Immature natural killer cell (primary cell): Measurements from ENCODE around the gene RAPH1. TPM values are rescaled to one million over a fixed set of nuclear protein-coding genes. Genes with fewer than 3 reads are reported as not detected.
"Not testable (repeated sequence)": the region's sequence is repeated elsewhere in the genome, so short reads cannot be mapped to it uniquely, and the experiment has no call there.

Source experiments
- DNase-seq, 3 donors: peaks; one replicate each; pipeline ENCODE4 v3.0.0; 2022; ENCODE audit warnings: mixed read lengths in 1 of 3
- H3K27ac Mint-ChIP-seq, 6 donors: one replicate each; pipeline ENCODE4 v1.8.0; 2020; ENCODE audit warnings: mixed read lengths in 6 of 6, mild to moderate bottlenecking in 5 of 6, inconsistent platforms in 4 of 6, moderate library complexity in 3 of 6
- H3K27me3 Mint-ChIP-seq, 3 donors: one replicate each; pipeline ENCODE4 v1.8.0; 2020 to 2021; ENCODE audit warnings: low read depth in 3 of 3, mild to moderate bottlenecking in 3 of 3, mixed read lengths in 3 of 3, moderate library complexity in 3 of 3, inconsistent platforms in 1 of 3
- H3K36me3 Mint-ChIP-seq, 3 donors: one replicate each; pipeline ENCODE4 v1.8.0; 2020; ENCODE audit warnings: mixed read lengths in 3 of 3, inconsistent platforms in 2 of 3, mild to moderate bottlenecking in 2 of 3
- H3K4me1 Mint-ChIP-seq, 2 donors: one replicate each; pipeline ENCODE4 v1.8.0; 2020; ENCODE audit warnings: inconsistent platforms in 2 of 2, mild to moderate bottlenecking in 2 of 2, mixed read lengths in 2 of 2, moderate library complexity in 1 of 2
- H3K4me3 Mint-ChIP-seq, 5 donors: one replicate each; pipeline ENCODE4 v1.8.0; 2020; ENCODE audit warnings: mild to moderate bottlenecking in 5 of 5, mixed read lengths in 5 of 5, inconsistent platforms in 3 of 5, moderate library complexity in 3 of 5
- H3K9me3 Mint-ChIP-seq, 6 donors: one replicate each; pipeline ENCODE4 v1.8.0; 2020; ENCODE audit warnings: mild to moderate bottlenecking in 6 of 6, mixed read lengths in 6 of 6, inconsistent platforms in 4 of 6, moderate library complexity in 3 of 6
- polyA plus RNA-seq, 3 donors: library from polyadenylated mRNA; unstranded; fragments of 300-500 nt; fragmentation: Illumina TruSeq; gene quantifications; one replicate each; pipeline ENCODE4 v1.2.3, GENCODE V29; 2021

Gene RAPH1
- polyA plus RNA-seq, 3 donors from 2014 or later: not detected

- Mint-ChIP-seq H3K36me3 (no peaks in the 10 kb centered on the region), H3K4me3 (peak overlapping the region; percentile 52 to 76 (median 69)), H3K27me3 (peaks cover 21 to 44% (median 33%) of the 10 kb centered on the region in 3 donors), H3K27ac (no peak overlapping the region), H3K4me1 (peaks cover 22 to 28% of the 10 kb centered on the region in 2 donors), H3K9me3 (peaks cover 0 to 5% (median 1%) of the 10 kb centered on the region in 6 donors)
- peak; percentile 19 to 24 (median 20) for DNase-seq
Measured at GRCh38 chr2:203534621-203535077, 452 bp downstream of the RAPH1 start.

DNA sequence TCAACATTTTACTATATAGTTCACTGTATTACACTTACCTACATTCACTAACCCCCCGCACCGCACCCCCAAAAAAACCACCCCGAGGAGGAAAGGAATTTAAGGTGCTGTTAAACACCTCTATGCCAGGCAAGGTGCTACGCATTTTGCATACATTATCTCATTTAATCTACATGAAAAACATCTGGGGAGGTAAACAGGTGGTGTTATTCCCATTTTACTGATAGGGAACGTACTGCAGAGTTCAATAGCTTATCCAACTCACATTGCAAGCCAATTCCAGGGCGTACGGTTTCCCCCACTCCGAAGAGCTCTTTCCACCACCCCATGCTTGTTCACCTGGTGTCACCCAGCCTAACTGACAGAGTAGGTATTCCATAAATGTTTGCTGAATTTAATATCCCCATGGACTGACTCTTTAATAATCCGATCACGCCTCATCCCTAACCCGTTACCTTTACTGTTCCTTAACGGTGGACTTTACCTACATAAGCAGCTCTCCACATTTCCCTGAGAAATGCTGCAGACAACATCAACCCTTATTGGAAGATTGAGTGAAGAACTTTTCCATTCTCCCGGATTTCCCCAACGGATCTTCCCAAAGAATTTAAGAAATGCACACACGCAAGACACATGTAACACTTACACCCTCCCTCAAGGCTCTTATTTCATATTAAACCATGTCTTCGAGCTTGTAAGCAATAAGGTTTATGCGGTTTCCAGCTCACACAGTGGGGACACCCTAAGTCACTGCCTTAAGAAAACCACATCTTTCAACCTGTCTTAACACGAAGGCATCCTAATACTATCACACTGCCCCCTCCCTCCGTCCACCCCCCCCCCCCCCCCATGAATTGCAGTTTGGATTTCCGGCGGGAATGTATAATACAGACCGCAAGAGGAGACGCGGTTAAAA is 1.2 kb downstream of the RAPH1 start:
- H3K9me3 Mint-ChIP-seq: peaks cover 0 to 5% (median 1%) of the 10 kb centered on the region in 6 donors
- peaks cover 22 to 28% of the 10 kb centered on the region in 2 donors for H3K4me1 Mint-ChIP-seq
- peak; percentile 24 to 38 (median 25) for DNase-seq
- H3K27ac Mint-ChIP-seq: no peak overlapping the region
- H3K27me3 Mint-ChIP-seq: peaks cover 21 to 44% (median 33%) of the 10 kb centered on the region in 3 donors
- H3K36me3 Mint-ChIP-seq: no peaks in the 10 kb centered on the region
- peak overlapping the region; percentile 52 to 76 (median 69) for H3K4me3 Mint-ChIP-seq

- Mint-ChIP-seq H3K9me3 (peaks cover 0 to 5% (median 1%) of the 10 kb centered on the region in 6 donors), H3K4me3 (peak overlapping the region in 1 of 5 donors; percentile 3), H3K36me3 (no peaks in the 10 kb centered on the region), H3K27ac (no peak overlapping the region), H3K27me3 (peaks cover 21 to 39% (median 33%) of the 10 kb centered on the region in 3 donors), H3K4me1 (peaks cover 22 to 28% of the 10 kb centered on the region in 2 donors)
- no peak for DNase-seq
Measured at GRCh38 chr2:203532957-203533658, 2.0 kb downstream of the RAPH1 start.

- Mint-ChIP-seq H3K4me1 (no peaks in the 10 kb centered on the region), H3K4me3 (no peak overlapping the region), H3K27me3 (peaks cover 12 to 17% (median 15%) of the 10 kb centered on the region in 3 donors), H3K36me3 (no peaks in the 10 kb centered on the region), H3K27ac (no peak overlapping the region), H3K9me3 (no peaks in the 10 kb centered on the region)
- no peak for DNase-seq
Measured at GRCh38 chr2:203527719-203528118, 7.4 kb downstream of the RAPH1 start.

DNA sequence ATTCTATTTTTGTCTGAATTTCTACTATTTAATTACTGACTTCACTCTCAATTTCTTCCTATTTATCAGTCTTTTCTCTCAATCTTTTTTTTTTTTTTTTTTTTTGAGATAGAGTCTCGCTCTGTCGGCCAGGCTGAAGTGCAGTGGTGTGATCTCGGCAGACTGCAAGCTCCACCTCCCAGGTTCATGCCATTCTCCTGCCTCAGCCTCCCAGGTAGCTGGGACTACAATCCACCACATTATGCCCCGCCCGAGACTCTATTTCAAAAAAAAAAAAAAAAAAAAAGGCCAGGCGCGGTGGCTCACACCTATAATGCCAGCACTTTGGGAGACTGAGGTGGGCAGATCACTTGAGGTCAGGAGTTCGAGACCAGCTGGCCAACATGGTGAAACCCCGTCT is 21.8 kb downstream of the RAPH1 start:
- not testable (repeated sequence) for H3K4me1 Mint-ChIP-seq, H3K9me3 Mint-ChIP-seq, H3K36me3 Mint-ChIP-seq, H3K27ac Mint-ChIP-seq, DNase-seq, H3K4me3 Mint-ChIP-seq, H3K27me3 Mint-ChIP-seq

- no peak overlapping the region for H3K4me3 Mint-ChIP-seq
- no peaks in the 10 kb centered on the region for H3K36me3 Mint-ChIP-seq
- H3K27ac Mint-ChIP-seq: no peak overlapping the region
- no peak for DNase-seq
- no peaks in the 10 kb centered on the region for H3K9me3 Mint-ChIP-seq
- H3K4me1 Mint-ChIP-seq: no peaks in the 10 kb centered on the region
- peaks cover 0 to 4% (median 0%) of the 10 kb centered on the region in 3 donors for H3K27me3 Mint-ChIP-seq
Measured at GRCh38 chr2:203510941-203511305, 24.2 kb downstream of the RAPH1 start.

DNA sequence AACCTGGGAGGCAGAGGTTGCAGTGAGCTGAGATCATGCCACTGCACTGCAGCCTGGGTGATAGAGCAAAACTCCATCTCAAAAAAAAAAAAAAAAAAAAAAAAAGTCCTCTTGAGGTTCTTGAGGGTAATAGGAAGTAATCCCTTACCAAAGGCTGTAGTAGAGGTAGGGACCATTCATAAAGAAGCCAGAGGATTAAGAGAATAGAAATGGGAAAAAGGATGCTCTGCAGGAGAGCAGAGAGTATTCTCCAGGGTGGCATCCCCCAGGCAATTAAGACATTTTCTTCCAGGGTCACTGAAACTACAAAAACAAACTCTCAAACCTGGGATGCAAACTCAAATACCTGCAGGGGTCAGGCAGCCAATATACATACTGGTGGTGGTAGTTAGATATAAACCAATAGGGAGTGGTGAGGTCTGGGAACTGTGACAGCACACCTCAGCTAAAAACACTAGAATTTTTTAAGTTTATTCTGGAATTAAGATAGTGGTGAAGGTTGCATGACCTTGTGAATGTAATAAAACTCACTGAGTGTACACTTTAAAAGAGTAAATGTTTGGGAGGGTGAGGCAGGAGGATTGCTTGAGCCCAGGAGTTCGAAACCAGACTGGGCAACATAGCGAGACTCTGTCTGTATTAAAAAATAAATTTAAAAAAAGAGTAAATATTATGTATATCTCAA is 24.7 kb downstream of the RAPH1 start:
- Mint-ChIP-seq H3K27ac (no peak overlapping the region), H3K4me1 (no peaks in the 10 kb centered on the region), H3K4me3 (no peak overlapping the region), H3K36me3 (no peaks in the 10 kb centered on the region), H3K9me3 (no peaks in the 10 kb centered on the region), H3K27me3 (peaks cover 0 to 4% (median 0%) of the 10 kb centered on the region in 3 donors)
- DNase-seq: no peak

DNA sequence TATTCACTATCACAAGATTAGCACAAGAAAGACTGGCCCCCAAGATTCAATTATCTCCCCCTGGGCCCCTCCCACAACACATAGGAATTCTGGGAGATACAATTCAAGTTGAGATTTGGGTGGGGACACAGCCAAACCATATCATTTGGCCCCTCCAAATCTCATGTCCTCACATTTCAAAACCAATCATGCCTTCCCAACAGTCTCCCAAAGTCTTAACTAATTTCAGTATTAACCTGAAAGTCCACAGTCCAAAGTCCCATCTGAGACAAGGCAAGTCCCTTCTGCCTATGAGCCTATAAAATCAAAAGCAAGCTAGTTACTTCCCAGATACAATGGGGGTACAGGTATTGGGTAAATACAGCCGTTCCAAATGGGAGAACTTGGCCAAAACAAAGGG is 31.6 kb downstream of the RAPH1 start:
- not testable (repeated sequence) for H3K27me3 Mint-ChIP-seq, H3K9me3 Mint-ChIP-seq, H3K4me1 Mint-ChIP-seq, H3K36me3 Mint-ChIP-seq, H3K27ac Mint-ChIP-seq, H3K4me3 Mint-ChIP-seq, DNase-seq

GRCh38 chr2:203501873-203502272 is 33.2 kb downstream of the RAPH1 start:
- H3K4me3 Mint-ChIP-seq: no peak overlapping the region
- H3K27me3 Mint-ChIP-seq: peaks cover 0 to 2% (median 2%) of the 10 kb centered on the region in 3 donors
- H3K36me3 Mint-ChIP-seq: no peaks in the 10 kb centered on the region
- no peak for DNase-seq
- H3K9me3 Mint-ChIP-seq: no peaks in the 10 kb centered on the region
- H3K27ac Mint-ChIP-seq: no peak overlapping the region
- H3K4me1 Mint-ChIP-seq: no peaks in the 10 kb centered on the region

- Mint-ChIP-seq H3K27me3 (peaks cover 0 to 2% (median 2%) of the 10 kb centered on the region in 3 donors), H3K36me3 (no peaks in the 10 kb centered on the region), H3K4me3 (no peak overlapping the region), H3K9me3 (no peaks in the 10 kb centered on the region), H3K4me1 (no peaks in the 10 kb centered on the region), H3K27ac (no peak overlapping the region)
- DNase-seq: no peak
Measured at GRCh38 chr2:203500951-203501350, 34.1 kb downstream of the RAPH1 start.

- no peaks in the 10 kb centered on the region for H3K36me3 Mint-ChIP-seq
- H3K9me3 Mint-ChIP-seq: no peaks in the 10 kb centered on the region
- H3K27me3 Mint-ChIP-seq: peaks cover 0 to 2% (median 2%) of the 10 kb centered on the region in 3 donors
- no peak overlapping the region for H3K4me3 Mint-ChIP-seq
- no peaks in the 10 kb centered on the region for H3K4me1 Mint-ChIP-seq
- no peak overlapping the region for H3K27ac Mint-ChIP-seq
- DNase-seq: no peak
Measured at GRCh38 chr2:203500297-203500696, 34.8 kb downstream of the RAPH1 start.

- Mint-ChIP-seq H3K36me3 (no peaks in the 10 kb centered on the region), H3K27me3 (peaks cover 0 to 3% (median 1%) of the 10 kb centered on the region in 3 donors), H3K4me3 (no peak overlapping the region), H3K27ac (no peak overlapping the region), H3K9me3 (no peaks in the 10 kb centered on the region), H3K4me1 (peaks cover 0 to 2% of the 10 kb centered on the region in 2 donors)
- DNase-seq: no peak
Measured at GRCh38 chr2:203498161-203498560, 36.9 kb downstream of the RAPH1 start.

DNA sequence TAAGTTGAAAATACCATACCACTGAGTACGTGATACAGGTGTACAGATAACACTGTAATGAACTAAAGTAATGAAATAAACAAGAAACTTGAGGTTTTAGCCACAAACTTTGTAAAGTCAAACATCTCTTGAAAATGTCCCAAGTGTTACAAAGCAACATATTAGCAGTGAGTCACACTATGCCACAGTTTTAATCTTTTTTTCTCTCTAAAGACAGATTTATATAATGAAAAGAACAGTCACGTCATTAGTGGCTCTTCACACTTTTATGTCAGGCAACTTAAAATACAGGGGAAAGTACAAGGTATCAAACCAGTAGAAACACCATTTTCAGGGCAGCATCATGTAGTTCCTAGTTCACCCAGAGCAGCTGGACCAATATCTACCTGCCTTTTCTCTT is 42.1 kb downstream of the RAPH1 start:
- Mint-ChIP-seq H3K36me3 (no peaks in the 10 kb centered on the region), H3K27ac (peak overlapping the region in 1 of 6 donors; percentile 9)

More for the DNA sequence above, 42.1 kb downstream of the RAPH1 start:
- peak; percentile 3 to 6 (median 5) for DNase-seq
- peaks cover 0 to 2% (median 1%) of the 10 kb centered on the region in 3 donors for H3K27me3 Mint-ChIP-seq
- no peaks in the 10 kb centered on the region for H3K9me3 Mint-ChIP-seq
- no peak overlapping the region for H3K4me3 Mint-ChIP-seq
- H3K4me1 Mint-ChIP-seq: peaks cover 0 to 10% of the 10 kb centered on the region in 2 donors
